ENCODE measurements around the gene ZNF697. TPM values are rescaled to one million over a fixed set of nuclear protein-coding genes. Genes with fewer than 3 reads are reported as not detected.

The ZNF697 gene
- total RNA-seq, 1 experiment from 2014 or later: not detected

DNA sequence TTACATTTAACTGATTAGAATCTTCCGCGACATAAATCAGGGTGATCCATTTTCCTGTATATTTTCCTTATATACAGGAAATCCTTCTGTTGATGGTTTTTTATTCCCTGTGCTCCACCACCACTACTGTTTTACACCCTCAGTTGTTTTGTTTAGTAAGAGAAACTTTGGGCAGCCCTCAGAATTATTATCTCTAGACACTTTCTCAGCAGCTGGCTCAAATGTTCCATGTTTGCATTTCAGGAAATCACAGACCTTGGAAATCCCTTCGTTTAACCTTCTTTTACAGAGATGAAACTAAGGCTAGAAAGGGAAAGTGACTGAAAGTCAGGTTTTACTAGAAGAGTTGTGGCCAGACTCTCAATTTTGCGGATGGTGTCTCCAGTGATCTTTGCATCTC is 15.2 kb downstream of the ZNF697 start:
- no peaks in the 10 kb centered on the region for H4K20me1 ChIP-seq (ENCODE audit: insufficient read depth, low read depth, low read length)
- no peaks in the 10 kb centered on the region for H3K9me2 ChIP-seq (replicated peaks; ENCODE audit: insufficient read depth, low read length)
- H3K4me2 ChIP-seq (ENCODE audit: low read depth, low read length, poor library complexity, severe bottlenecking): no peak overlapping the region
- H3K79me2 ChIP-seq (ENCODE audit: low read length): no peaks in the 10 kb centered on the region
- no peak overlapping the region for H3K9ac ChIP-seq (ENCODE audit: low read length)
- H2AFZ ChIP-seq (ENCODE audit: low read length): no peak overlapping the region
- no peak for DNase-seq
- no peaks in the 10 kb centered on the region for H3K9me3 ChIP-seq (ENCODE audit: low read length)
- H3K36me3 ChIP-seq (ENCODE audit: insufficient read depth, low read length): no peaks in the 10 kb centered on the region
- no peak overlapping the region for H3K27ac ChIP-seq (ENCODE audit: low read length)
- no peak overlapping the region for H3K4me3 ChIP-seq (ENCODE audit: low read length)
- no peaks in the 10 kb centered on the region for H3K4me1 ChIP-seq (ENCODE audit: low read length)
- no peaks in the 10 kb centered on the region for H3K27me3 ChIP-seq (ENCODE audit: low read length)

GRCh38 chr1:119632103-119632490 is 16.0 kb downstream of the ZNF697 start:
- Histone ChIP-seq H3K36me3 (ENCODE audit: insufficient read depth, low read length) (no peaks in the 10 kb centered on the region), H3K4me3 (ENCODE audit: low read length) (no peak overlapping the region), H3K79me2 (ENCODE audit: low read length) (no peaks in the 10 kb centered on the region), H4K20me1 (ENCODE audit: insufficient read depth, low read depth, low read length) (no peaks in the 10 kb centered on the region), H3K9me3 (ENCODE audit: low read length) (no peaks in the 10 kb centered on the region), H3K27ac (ENCODE audit: low read length) (no peak overlapping the region), H3K27me3 (ENCODE audit: low read length) (no peaks in the 10 kb centered on the region), H3K4me1 (ENCODE audit: low read length) (no peaks in the 10 kb centered on the region), H3K9me2 (replicated peaks; ENCODE audit: insufficient read depth, low read length) (no peaks in the 10 kb centered on the region), H3K4me2 (ENCODE audit: low read depth, low read length, poor library complexity, severe bottlenecking) (no peak overlapping the region), H3K9ac (ENCODE audit: low read length) (no peak overlapping the region), H2AFZ (ENCODE audit: low read length) (no peak overlapping the region)
- DNase-seq: no peak

GRCh38 chr1:119631433-119632102 is 16.5 kb downstream of the ZNF697 start:
- Histone ChIP-seq H3K4me1 (ENCODE audit: low read length) (no peaks in the 10 kb centered on the region), H3K27me3 (ENCODE audit: low read length) (no peaks in the 10 kb centered on the region), H3K9ac (ENCODE audit: low read length) (no peak overlapping the region), H3K4me2 (ENCODE audit: low read depth, low read length, poor library complexity, severe bottlenecking) (no peak overlapping the region), H2AFZ (ENCODE audit: low read length) (no peak overlapping the region), H3K27ac (ENCODE audit: low read length) (no peak overlapping the region), H4K20me1 (ENCODE audit: insufficient read depth, low read depth, low read length) (no peaks in the 10 kb centered on the region), H3K79me2 (ENCODE audit: low read length) (no peaks in the 10 kb centered on the region), H3K9me3 (ENCODE audit: low read length) (no peaks in the 10 kb centered on the region), H3K36me3 (ENCODE audit: insufficient read depth, low read length) (no peaks in the 10 kb centered on the region), H3K9me2 (replicated peaks; ENCODE audit: insufficient read depth, low read length) (no peaks in the 10 kb centered on the region), H3K4me3 (ENCODE audit: low read length) (no peak overlapping the region)
- no peak for DNase-seq

GRCh38 chr1:119631086-119631432 is 17.0 kb downstream of the ZNF697 start:
- H3K36me3 ChIP-seq (ENCODE audit: insufficient read depth, low read length): no peaks in the 10 kb centered on the region
- H3K27ac ChIP-seq (ENCODE audit: low read length): no peak overlapping the region
- H3K4me3 ChIP-seq (ENCODE audit: low read length): no peak overlapping the region
- no peak overlapping the region for H3K4me2 ChIP-seq (ENCODE audit: low read depth, low read length, poor library complexity, severe bottlenecking)
- H3K4me1 ChIP-seq (ENCODE audit: low read length): no peaks in the 10 kb centered on the region
- no peaks in the 10 kb centered on the region for H3K9me3 ChIP-seq (ENCODE audit: low read length)
- no peak overlapping the region for H3K9ac ChIP-seq (ENCODE audit: low read length)
- no peaks in the 10 kb centered on the region for H3K79me2 ChIP-seq (ENCODE audit: low read length)
- no peaks in the 10 kb centered on the region for H3K27me3 ChIP-seq (ENCODE audit: low read length)
- no peaks in the 10 kb centered on the region for H3K9me2 ChIP-seq (replicated peaks; ENCODE audit: insufficient read depth, low read length)
- H2AFZ ChIP-seq (ENCODE audit: low read length): no peak overlapping the region
- H4K20me1 ChIP-seq (ENCODE audit: insufficient read depth, low read depth, low read length): no peaks in the 10 kb centered on the region
- no peak for DNase-seq

GRCh38 chr1:119626841-119627240 is 21.2 kb downstream of the ZNF697 start:
- H3K36me3 ChIP-seq (ENCODE audit: insufficient read depth, low read length): no peaks in the 10 kb centered on the region
- H3K4me3 ChIP-seq (ENCODE audit: low read length): no peak overlapping the region
- no peaks in the 10 kb centered on the region for H3K4me1 ChIP-seq (ENCODE audit: low read length)
- H3K9me3 ChIP-seq (ENCODE audit: low read length): no peaks in the 10 kb centered on the region
- H3K9me2 ChIP-seq (replicated peaks; ENCODE audit: insufficient read depth, low read length): no peaks in the 10 kb centered on the region
- H3K9ac ChIP-seq (ENCODE audit: low read length): no peak overlapping the region
- DNase-seq: no peak
- no peaks in the 10 kb centered on the region for H3K27me3 ChIP-seq (ENCODE audit: low read length)
- H2AFZ ChIP-seq (ENCODE audit: low read length): no peak overlapping the region
- no peak overlapping the region for H3K4me2 ChIP-seq (ENCODE audit: low read depth, low read length, poor library complexity, severe bottlenecking)
- H4K20me1 ChIP-seq (ENCODE audit: insufficient read depth, low read depth, low read length): no peaks in the 10 kb centered on the region
- H3K79me2 ChIP-seq (ENCODE audit: low read length): no peaks in the 10 kb centered on the region
- H3K27ac ChIP-seq (ENCODE audit: low read length): no peak overlapping the region

GRCh38 chr1:119626011-119626545 is 22.0 kb downstream of the ZNF697 start:
- H3K36me3 ChIP-seq (ENCODE audit: insufficient read depth, low read length): no peaks in the 10 kb centered on the region
- H2AFZ ChIP-seq (ENCODE audit: low read length): no peak overlapping the region
- no peaks in the 10 kb centered on the region for H3K9me3 ChIP-seq (ENCODE audit: low read length)
- no peaks in the 10 kb centered on the region for H3K9me2 ChIP-seq (replicated peaks; ENCODE audit: insufficient read depth, low read length)
- H3K27me3 ChIP-seq (ENCODE audit: low read length): no peaks in the 10 kb centered on the region
- H3K9ac ChIP-seq (ENCODE audit: low read length): no peak overlapping the region
- DNase-seq: no peak
- no peak overlapping the region for H3K4me2 ChIP-seq (ENCODE audit: low read depth, low read length, poor library complexity, severe bottlenecking)
- H3K27ac ChIP-seq (ENCODE audit: low read length): no peak overlapping the region
- H3K79me2 ChIP-seq (ENCODE audit: low read length): no peaks in the 10 kb centered on the region
- no peaks in the 10 kb centered on the region for H4K20me1 ChIP-seq (ENCODE audit: insufficient read depth, low read depth, low read length)
- H3K4me3 ChIP-seq (ENCODE audit: low read length): no peak overlapping the region
- H3K4me1 ChIP-seq (ENCODE audit: low read length): no peaks in the 10 kb centered on the region

DNA sequence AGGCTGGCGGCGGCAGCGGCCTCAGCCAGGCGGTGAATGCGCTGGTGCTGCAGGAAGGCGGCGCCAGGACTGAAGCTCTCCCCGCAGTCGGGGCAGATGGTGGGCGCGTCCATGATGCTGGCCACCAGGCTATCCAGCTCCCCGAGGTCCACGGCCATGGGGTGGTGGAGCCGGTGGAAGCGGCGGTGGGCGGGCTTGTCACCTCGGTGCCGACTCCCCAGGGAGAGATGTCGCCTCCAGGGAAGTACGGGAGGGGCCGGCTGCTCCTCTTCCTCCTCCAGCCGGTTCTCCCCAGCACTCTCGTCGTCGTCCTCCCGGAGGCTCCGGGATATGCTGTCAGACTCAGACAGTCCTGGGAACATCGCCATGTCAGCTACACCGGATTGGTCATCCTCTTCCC is 24.4 kb downstream of the ZNF697 start:
- no peak overlapping the region for H3K9ac ChIP-seq (ENCODE audit: low read length)
- DNase-seq: no peak
- no peaks in the 10 kb centered on the region for H3K9me2 ChIP-seq (replicated peaks; ENCODE audit: insufficient read depth, low read length)
- H3K27me3 ChIP-seq (ENCODE audit: low read length): no peaks in the 10 kb centered on the region
- no peaks in the 10 kb centered on the region for H3K79me2 ChIP-seq (ENCODE audit: low read length)
- H3K36me3 ChIP-seq (ENCODE audit: insufficient read depth, low read length): no peaks in the 10 kb centered on the region
- H4K20me1 ChIP-seq (ENCODE audit: insufficient read depth, low read depth, low read length): no peaks in the 10 kb centered on the region
- no peak overlapping the region for H3K4me2 ChIP-seq (ENCODE audit: low read depth, low read length, poor library complexity, severe bottlenecking)
- no peak overlapping the region for H3K27ac ChIP-seq (ENCODE audit: low read length)
- H3K9me3 ChIP-seq (ENCODE audit: low read length): no peaks in the 10 kb centered on the region
- no peak overlapping the region for H3K4me3 ChIP-seq (ENCODE audit: low read length)
- H2AFZ ChIP-seq (ENCODE audit: low read length): no peak overlapping the region
- H3K4me1 ChIP-seq (ENCODE audit: low read length): no peaks in the 10 kb centered on the region

DNA sequence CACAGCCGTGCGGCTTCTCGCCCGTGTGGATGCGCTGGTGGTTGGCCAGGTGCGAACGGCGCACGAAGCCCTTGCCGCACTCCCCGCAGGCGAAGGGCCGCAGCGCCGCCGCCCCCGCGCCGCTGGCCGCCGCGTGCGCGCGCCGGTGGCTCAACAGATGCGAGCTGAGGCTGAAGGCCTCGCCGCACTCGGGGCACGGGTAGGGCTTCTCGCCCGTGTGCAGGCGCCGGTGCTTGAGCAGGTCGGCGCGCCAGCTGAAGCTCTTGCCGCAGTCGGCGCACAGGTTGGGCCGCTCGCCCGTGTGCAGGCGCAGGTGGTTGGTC is 24.9 kb downstream of the ZNF697 start:
- Histone ChIP-seq H3K27ac (ENCODE audit: low read length) (no peak overlapping the region), H4K20me1 (ENCODE audit: insufficient read depth, low read depth, low read length) (no peaks in the 10 kb centered on the region), H3K9ac (ENCODE audit: low read length) (no peak overlapping the region), H3K27me3 (ENCODE audit: low read length) (no peaks in the 10 kb centered on the region), H3K9me2 (replicated peaks; ENCODE audit: insufficient read depth, low read length) (no peaks in the 10 kb centered on the region), H3K79me2 (ENCODE audit: low read length) (no peaks in the 10 kb centered on the region), H3K36me3 (ENCODE audit: insufficient read depth, low read length) (no peaks in the 10 kb centered on the region), H3K4me3 (ENCODE audit: low read length) (no peak overlapping the region), H3K4me2 (ENCODE audit: low read depth, low read length, poor library complexity, severe bottlenecking) (no peak overlapping the region), H2AFZ (ENCODE audit: low read length) (no peak overlapping the region), H3K9me3 (ENCODE audit: low read length) (no peaks in the 10 kb centered on the region), H3K4me1 (ENCODE audit: low read length) (no peaks in the 10 kb centered on the region)
- DNase-seq: no peak

Measured in Karpas-422 (cell line).